GM18861 (cell line): ENCODE results near the gene C19orf44.
"Not testable (repeated sequence)": the region's sequence is repeated elsewhere in the genome, so short reads cannot be mapped to it uniquely, and the experiment has no call there.

Source experiments
- ATAC-seq: cut with Tn5 transposase; IDR thresholded peaks from one replicate; pipeline ENCODE4 v1.9.1; 2021; ENCODE audit not compliant: unreplicated experiment

C19orf44 gene

DNA sequence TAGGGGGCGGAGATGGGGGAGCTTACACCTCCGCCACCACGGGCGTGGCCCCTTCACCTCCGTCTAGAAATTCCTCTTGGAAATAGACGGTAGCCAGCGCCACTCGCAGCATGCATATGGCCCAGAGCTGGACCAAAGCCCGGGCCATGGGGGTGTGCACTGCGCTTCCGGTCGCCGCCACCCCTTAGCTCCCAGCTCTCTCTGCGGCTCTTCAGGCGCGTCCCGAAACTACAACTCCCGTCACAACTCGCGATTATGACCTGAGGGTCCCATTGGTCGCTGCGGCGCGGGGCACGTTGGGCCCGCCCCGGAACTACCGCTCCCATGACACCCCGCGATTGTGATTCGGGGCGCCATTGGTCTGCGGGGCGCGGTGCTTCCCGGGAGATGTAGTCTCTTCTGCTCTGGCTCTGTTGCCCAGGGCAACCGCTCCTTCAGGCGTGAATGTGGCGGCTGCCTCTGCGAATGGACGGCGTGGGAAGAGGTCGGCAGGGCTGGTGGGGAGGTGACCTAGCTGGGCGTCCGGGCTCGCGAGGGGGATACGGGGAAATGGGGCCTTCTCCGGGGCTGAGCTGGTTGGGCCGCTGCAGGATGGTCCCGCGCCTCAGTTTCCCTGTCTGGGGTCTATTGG lies at the start of gene C19orf44, which contains the start of gene CALR3:
TSS of gene C19orf44 (plus strand) at position 413 of the 631 bp plus-strand sequence. CDS start 4,399 bp downstream, outside the sequence.
TSS of gene CALR3 (minus strand) at position 186 of the 631 bp plus-strand sequence. CDS start at position 148, 38 bp downstream.
- peak; percentile 94 for ATAC-seq

DNA sequence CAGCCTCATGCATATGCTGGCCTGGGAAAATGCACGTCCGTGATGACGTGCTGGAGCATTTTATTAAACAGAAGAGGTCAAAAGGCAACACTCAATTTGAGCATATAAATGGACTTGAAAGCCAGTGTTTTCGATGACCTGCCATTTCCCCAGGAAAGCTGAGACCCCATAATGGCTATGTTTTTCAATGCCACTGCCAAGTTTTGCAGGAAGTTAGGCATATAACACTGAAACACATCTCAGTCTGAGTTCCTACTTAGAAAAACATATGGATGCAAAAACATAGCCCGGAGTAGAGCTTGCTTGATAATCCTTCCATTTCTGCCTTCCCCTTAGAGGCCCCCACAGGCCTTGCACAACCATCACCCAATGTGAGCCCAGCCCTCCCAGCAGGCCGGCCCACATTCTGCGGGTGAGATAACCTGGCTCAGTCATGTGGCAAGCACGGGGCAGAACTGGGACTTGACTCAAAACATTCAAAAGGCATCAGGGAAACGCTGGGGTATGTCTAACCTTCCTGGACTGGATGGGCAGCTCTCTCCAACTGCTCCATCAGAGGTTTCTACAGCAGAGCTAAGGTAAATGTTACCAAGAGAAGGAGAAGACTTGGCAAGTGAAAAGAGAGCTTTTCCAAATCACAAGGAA lies 49.3 kb upstream of the C19orf44 start:
- ATAC-seq: peak; percentile 21

DNA sequence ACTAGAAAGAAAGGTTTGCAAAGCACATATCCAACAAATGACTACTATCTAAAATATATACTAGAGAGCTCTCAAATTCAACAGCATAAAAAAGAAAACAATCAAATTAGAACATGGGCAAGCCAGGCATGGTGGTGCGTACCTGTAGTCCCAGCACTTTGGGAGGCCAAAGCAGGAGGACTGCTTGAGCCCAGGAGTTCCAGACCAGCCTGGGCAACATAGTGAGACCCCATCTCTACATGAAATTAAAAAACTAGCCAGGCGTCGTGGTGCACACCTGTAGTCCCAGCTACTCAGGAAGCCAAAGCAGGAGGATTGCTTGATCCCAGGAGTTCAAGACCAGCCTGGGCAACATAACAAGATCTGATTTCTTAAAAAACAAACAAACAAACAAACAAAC lies 47.3 kb upstream of the C19orf44 start:
- ATAC-seq: not testable (repeated sequence)

DNA sequence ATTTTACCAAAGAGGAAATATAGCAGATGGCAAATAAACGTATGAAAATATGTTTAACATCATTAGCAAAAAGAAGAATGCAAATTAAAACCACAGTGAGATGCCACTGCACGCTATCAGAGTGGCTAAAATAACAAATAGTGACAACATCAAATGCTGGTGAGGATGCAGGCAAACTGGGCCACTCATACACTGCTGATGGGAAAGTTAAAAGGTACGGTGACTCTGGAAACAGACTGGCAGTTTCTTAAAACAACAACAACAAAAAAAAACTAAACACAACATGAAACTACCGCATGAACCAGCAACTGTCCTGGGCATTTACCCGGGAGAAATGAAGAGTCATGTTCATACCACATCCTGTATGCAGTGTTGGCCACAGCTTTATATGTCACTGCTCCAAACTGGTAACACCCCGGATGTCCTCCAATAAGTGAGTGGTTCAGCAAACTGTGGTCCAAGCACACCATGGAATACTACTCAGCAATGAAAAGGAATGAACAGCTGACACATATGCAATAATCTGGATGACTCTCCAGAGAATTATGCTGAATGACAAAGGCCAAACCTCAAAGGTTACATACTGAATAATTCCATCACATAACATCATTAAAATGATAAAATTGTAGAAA lies 46.7 kb upstream of the C19orf44 start:
- ATAC-seq: peak; percentile 43

DNA sequence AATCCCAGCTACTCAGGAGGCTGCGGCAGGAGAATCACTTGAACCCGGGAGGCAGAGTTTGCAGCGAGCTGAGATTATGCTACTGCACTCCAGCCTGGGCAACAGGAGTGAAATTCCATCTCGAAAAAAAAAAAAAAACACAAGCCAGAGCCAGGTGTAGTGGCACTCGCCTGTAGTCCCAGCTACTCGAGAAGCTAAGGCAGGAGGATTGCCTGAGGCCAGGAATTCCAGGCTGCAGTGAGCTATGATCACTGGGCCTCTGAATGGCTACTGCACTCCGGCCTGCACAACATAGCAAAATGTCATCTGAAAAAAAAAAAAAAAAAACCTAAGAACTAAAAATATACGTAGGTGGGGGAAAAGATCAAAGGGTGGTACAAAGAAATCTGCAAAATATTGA lies 43.9 kb upstream of the C19orf44 start:
- ATAC-seq: no peak

- no peak for ATAC-seq
Observed at GRCh38 chr19:16454351-16454918, 41.8 kb upstream of the C19orf44 start.

- no peak for ATAC-seq
Observed at GRCh38 chr19:16455489-16455888, 40.7 kb upstream of the C19orf44 start.

- ATAC-seq: no peak
Observed at GRCh38 chr19:16456652-16457194, 39.5 kb upstream of the C19orf44 start.

DNA sequence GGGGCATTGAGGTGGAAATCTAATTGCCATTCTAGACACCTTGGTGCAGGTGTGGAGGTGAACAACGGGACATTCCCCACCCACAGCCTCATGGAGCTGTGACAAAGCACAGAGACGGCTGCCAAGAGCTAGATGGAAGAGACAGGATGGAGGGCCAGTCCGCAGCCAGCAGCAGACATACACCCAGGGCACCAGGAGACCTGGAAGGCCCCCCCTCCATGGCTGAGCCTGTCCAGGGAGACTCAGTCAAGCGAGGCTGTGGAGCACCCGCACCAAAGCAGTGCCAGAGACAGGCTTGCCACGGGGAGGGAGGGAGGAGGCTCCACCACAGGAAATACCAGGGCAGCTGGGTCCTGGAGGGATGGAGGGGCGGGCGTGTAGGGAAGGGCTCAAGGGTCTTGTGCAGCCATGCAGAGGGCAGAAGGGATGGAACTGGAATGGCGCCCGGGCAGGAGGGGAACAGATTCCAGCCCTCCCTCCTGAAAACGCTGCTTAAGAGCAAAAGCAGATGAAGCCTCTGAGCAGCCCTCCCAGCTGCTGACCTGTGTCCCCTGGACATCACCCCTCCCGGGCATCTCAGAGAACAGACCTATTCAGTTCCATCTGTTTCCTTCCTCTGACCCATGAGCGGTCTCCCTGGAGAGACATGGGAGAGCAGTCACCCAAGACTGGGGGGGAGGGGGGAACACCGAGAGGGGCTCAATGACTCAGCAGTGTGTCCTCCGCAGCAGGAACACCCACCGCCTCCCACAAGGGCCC lies 38.8 kb upstream of the C19orf44 start:
- no peak for ATAC-seq

GRCh38 chr19:16457954-16458331 lies 38.3 kb upstream of the C19orf44 start:
- ATAC-seq: no peak

GRCh38 chr19:16458391-16459341 lies 37.5 kb upstream of the C19orf44 start:
- no peak for ATAC-seq

DNA sequence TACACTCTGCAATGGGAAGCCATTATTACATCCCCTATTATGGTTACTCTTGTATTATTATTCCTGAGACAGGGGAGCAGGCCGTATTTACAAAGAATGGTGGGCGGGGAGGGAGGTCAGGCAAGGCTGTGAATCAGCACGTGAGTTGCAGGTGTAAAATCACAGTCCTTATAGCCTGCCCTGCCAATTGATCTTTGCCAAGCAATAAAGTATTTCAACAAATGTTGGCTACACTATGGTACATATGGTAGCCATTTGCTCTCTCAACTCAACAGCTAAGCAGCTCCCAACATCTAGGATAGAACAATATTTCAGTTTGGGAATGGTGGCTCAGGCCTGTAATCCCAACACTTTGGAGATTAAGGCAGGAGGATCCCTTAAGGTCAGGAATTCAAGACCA lies 36.5 kb upstream of the C19orf44 start:
- no peak for ATAC-seq

DNA sequence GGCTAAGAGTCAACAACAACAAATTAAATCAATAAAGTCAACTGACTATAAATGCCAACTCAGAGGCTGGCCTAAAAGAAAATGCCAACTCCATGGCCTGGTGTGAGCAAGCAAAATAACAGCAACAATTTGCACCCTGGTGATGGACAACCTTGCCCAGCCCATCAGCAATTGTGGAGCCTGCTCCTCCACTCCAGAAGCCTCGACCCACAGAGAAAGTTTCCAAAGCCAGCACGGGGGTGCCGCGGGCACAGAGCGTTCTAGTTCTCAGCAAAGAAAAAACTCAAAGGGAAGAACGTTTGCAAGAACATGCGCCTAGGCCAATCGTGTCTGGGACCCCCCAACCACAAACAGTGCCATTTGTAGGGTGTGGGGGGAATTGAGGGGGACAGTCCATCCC lies 35.7 kb upstream of the C19orf44 start:
- no peak for ATAC-seq

GRCh38 chr19:16461630-16462051 lies 34.6 kb upstream of the C19orf44 start:
- ATAC-seq: no peak

- ATAC-seq: no peak
Observed at GRCh38 chr19:16462757-16463250, 33.4 kb upstream of the C19orf44 start.

GRCh38 chr19:16463341-16463990 lies 32.7 kb upstream of the C19orf44 start:
- no peak for ATAC-seq

GRCh38 chr19:16463991-16464575 lies 32.1 kb upstream of the C19orf44 start:
- ATAC-seq: no peak

- ATAC-seq: no peak
Observed at GRCh38 chr19:16465239-16465638, 31.0 kb upstream of the C19orf44 start.
